AG09309 (cell line): ENCODE data around the gene RGSL1.

ENCODE experiments used
- DNase-seq: peaks from one replicate; pipeline ENCODE4 v3.0.0-alpha.2; 2010; ENCODE audit warnings: low read depth
- H3K4me3 ChIP-seq: 2 replicates; pipeline ENCODE4 v1.5.1; 2011; ENCODE audit warnings: mild to moderate bottlenecking, low read depth, low read length, moderate library complexity; ENCODE audit not compliant: control insufficient read depth
- TF ChIP-seq, protein P1 (sequence below): IDR thresholded peaks from 2 replicates; pipeline ENCODE4 v1.5.1; 2011; ENCODE audit warnings: mild to moderate bottlenecking, low read depth, low read length, inconsistent platforms; ENCODE audit not compliant: insufficient read depth, control insufficient read depth; ENCODE audit errors: missing control alignments

Gene RGSL1

DNA sequence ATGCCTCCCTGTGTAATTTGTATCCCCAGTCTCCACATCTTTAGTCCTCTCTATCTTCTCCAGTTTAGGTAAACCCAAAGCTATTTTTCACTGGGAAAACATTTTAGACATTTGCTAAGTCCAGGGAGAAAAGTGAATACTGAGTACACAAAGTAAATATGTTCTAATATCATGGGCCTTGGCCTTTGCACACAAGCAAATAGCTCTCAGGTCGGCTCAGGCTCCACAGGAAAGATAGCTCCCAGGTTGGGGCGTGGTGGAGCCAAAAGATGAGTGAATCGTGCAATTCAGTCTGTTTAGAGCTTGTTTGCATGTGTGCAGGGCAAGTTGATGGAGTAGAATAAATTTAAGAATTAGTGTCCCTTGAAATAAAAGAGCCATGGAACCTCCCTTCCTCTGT, 7.9 kb downstream of the RGSL1 start:
- TF ChIP-seq, protein P1, sequence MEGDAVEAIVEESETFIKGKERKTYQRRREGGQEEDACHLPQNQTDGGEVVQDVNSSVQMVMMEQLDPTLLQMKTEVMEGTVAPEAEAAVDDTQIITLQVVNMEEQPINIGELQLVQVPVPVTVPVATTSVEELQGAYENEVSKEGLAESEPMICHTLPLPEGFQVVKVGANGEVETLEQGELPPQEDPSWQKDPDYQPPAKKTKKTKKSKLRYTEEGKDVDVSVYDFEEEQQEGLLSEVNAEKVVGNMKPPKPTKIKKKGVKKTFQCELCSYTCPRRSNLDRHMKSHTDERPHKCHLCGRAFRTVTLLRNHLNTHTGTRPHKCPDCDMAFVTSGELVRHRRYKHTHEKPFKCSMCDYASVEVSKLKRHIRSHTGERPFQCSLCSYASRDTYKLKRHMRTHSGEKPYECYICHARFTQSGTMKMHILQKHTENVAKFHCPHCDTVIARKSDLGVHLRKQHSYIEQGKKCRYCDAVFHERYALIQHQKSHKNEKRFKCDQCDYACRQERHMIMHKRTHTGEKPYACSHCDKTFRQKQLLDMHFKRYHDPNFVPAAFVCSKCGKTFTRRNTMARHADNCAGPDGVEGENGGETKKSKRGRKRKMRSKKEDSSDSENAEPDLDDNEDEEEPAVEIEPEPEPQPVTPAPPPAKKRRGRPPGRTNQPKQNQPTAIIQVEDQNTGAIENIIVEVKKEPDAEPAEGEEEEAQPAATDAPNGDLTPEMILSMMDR, result no peak
- no peak overlapping the region for H3K4me3 ChIP-seq
- DNase-seq, result no peak

GRCh38 chr1:182459949-182460348, 10.0 kb downstream of the RGSL1 start:
- H3K4me3 ChIP-seq, result no peak overlapping the region
- TF ChIP-seq, protein P1, result no peak
- no peak for DNase-seq

- TF ChIP-seq, protein P1, result no peak
- H3K4me3 ChIP-seq, result no peak overlapping the region
- DNase-seq, result peak; percentile 10
These were observed 10.6 kb downstream of the RGSL1 start for GRCh38 chr1:182460550-182460951.

- DNase-seq, result no peak
- TF ChIP-seq, protein P1, result no peak
- H3K4me3 ChIP-seq, result no peak overlapping the region
These were observed 23.6 kb downstream of the RGSL1 start for GRCh38 chr1:182473556-182473955.

DNA sequence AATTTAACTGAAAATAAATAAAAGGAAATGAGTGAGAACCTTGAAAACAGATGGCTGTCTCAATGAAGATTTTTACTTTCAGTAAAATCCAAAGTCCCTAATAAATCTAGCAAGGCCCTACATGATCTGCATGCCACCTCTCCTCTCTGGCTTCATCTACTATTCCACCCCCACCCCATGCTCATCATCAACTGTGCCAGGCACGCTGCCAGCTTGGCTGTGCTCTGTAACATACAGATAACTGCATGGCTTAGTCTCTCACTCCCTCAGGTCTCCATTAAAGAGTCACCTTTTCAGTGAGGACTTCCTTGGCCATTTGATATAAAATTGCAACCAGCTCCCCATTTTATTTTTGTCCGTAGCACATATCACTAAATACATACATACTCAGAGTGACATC, 26.7 kb downstream of the RGSL1 start:
- TF ChIP-seq, protein P1, result no peak
- no peak for DNase-seq
- no peak overlapping the region for H3K4me3 ChIP-seq

DNA sequence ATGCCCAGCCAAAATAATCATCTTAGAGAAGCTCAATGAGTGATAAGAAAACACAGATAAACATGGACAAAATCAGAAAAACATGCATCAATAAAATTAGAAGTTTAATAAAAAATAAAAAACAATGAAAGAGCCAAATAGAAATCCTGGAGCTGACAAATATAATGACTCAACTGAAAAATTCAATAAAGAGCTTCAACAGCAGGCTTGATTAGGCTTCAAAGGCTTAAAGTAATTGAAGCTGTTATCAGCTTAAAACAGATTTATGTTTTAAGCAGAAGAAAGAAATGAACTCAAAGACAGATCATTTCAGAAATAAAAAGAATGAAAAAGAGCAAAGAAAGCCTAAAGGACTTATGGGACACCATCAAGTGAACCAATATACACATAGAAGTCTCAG, 28.3 kb downstream of the RGSL1 start:
- TF ChIP-seq, protein P1, result no peak
- H3K4me3 ChIP-seq, result no peak overlapping the region
- DNase-seq, result no peak

GRCh38 chr1:182484067-182484466, 34.1 kb downstream of the RGSL1 start:
- H3K4me3 ChIP-seq, result no peak overlapping the region
- TF ChIP-seq, protein P1, result no peak

More at GRCh38 chr1:182484067-182484466, 34.1 kb downstream of the RGSL1 start:
- DNase-seq, result no peak
